ENCODE measurements around the gene KRTAP16-1.

GRCh38 chr17:41322903-41323895, 14.1 kb upstream of the KRTAP16-1 start:
- TF ChIP-seq CTCF (conservative IDR thresholded peaks at IDR 0.05 in 1 of 2, IDR thresholded peaks at IDR 0.05 in 1 of 2; ENCODE audit: extremely low read depth in 1 of 2, insufficient read depth in 1 of 2, low read depth in 1 of 2, low read length in 2 of 2) (no peak), EZH2 (IDR thresholded peaks at IDR 0.05; ENCODE audit: borderline replicate concordance, low read length) (no peak)
